Suprapubic skin (tissue), 3 donors: ENCODE data around the gene SERGEF.

Source experiments
- CTCF ChIP-seq, 2 donors: fragments of 200-600 bp in 1 of 2; fragments of 450-650 bp in 1 of 2; sonication (generic) in 1 of 2; IDR thresholded peaks; one replicate each; pipeline ENCODE4 v1.5.1; 2016 to 2019; ENCODE audit warnings: antibody characterized with exemption in 2 of 2, mild to moderate bottlenecking in 1 of 2, moderate library complexity in 1 of 2
- EP300 ChIP-seq: sonication (generic); formaldehyde crosslinking; IDR thresholded peaks from one replicate; pipeline ENCODE4 v1.6.1; 2017; ENCODE audit warnings: antibody characterized with exemption
- POLR2A ChIP-seq, 2 donors: fragments of 450-650 bp; IDR thresholded peaks; one replicate each; pipeline ENCODE4 v1.6.1; 2017; ENCODE audit warnings: antibody characterized with exemption in 2 of 2, mild to moderate bottlenecking in 2 of 2, moderate library complexity in 2 of 2

- TF ChIP-seq POLR2A (IDR thresholded peaks at IDR 0.05) (no peak), EP300 (no peak), CTCF (IDR thresholded peaks at IDR 0.05) (no peak)
Observed at GRCh38 chr11:17851697-17852096, 161.2 kb downstream of the SERGEF start.
